C1 segment of cervical spinal cord (tissue), 14 donors: Measurements from ENCODE around the gene EN2.

ENCODE experiments used
- DNase-seq, 14 donors: peaks; one replicate each; lab custom pipeline; 2025; lab: John Stamatoyannopoulos, UW

EN2 gene

GRCh38 chr7:155463114-155463811 lies 5.3 kb downstream of the EN2 start:
- peak in 1 of 14 donors; percentile 37 for DNase-seq

GRCh38 chr7:155464183-155464582 lies 6.3 kb downstream of the EN2 start:
- no peak for DNase-seq

GRCh38 chr7:155464948-155465739 lies 7.2 kb downstream of the EN2 start:
- peak in 1 of 14 donors; percentile 41 for DNase-seq

- no peak for DNase-seq
These were observed 7.8 kb downstream of the EN2 start for GRCh38 chr7:155465761-155466141.

GRCh38 chr7:155466142-155466813 lies 8.3 kb downstream of the EN2 start:
- peak in 1 of 14 donors; percentile 40 for DNase-seq

- DNase-seq: peak in 1 of 14 donors; percentile 57
These were observed 9.1 kb downstream of the EN2 start for GRCh38 chr7:155466814-155467733.

- DNase-seq: peak in 1 of 14 donors; percentile 78
These were observed 10.2 kb downstream of the EN2 start for GRCh38 chr7:155467846-155468784.

GRCh38 chr7:155468785-155469148 lies 10.8 kb downstream of the EN2 start:
- no peak for DNase-seq

- DNase-seq: no peak
These were observed 11.6 kb downstream of the EN2 start for GRCh38 chr7:155469311-155470185.

- no peak for DNase-seq
These were observed 12.2 kb downstream of the EN2 start for GRCh38 chr7:155470186-155470487.

- DNase-seq: no peak
These were observed 13.0 kb downstream of the EN2 start for GRCh38 chr7:155470686-155471638.

- DNase-seq: no peak
These were observed 13.8 kb downstream of the EN2 start for GRCh38 chr7:155471718-155472117.

- DNase-seq: no peak
These were observed 19.5 kb downstream of the EN2 start for GRCh38 chr7:155477476-155477875.

- no peak for DNase-seq
These were observed 23.8 kb downstream of the EN2 start for GRCh38 chr7:155481764-155482163.

GRCh38 chr7:155482511-155483183 lies 24.7 kb downstream of the EN2 start:
- DNase-seq: no peak

GRCh38 chr7:155483245-155483644 lies 25.3 kb downstream of the EN2 start:
- no peak for DNase-seq

GRCh38 chr7:155483868-155484325 lies 26.0 kb downstream of the EN2 start:
- DNase-seq: no peak
